RWPE1 (cell line): Measurements from ENCODE around the gene MEA1.

Experiments
- CTCF ChIA-PET: fragments of 350-600 bp; sonication (Branson Sonifier 250); formaldehyde crosslinking; extraction: SDS; loops from one replicate; lab custom pipeline; 2021; lab: Yijun Ruan, JAX
- POLR2A ChIA-PET: fragments of 400-600 bp; formaldehyde crosslinking; extraction: SDS; loops from one replicate; lab custom pipeline; 2020; ENCODE audit warnings: antibody characterized with exemption; ENCODE audit not compliant: low non-redundant PET; lab: Yijun Ruan, JAX
- DNase-seq: peaks from one replicate; pipeline ENCODE4 v3.0.0; 2012; ENCODE audit warnings: low spot score
- H3K27ac ChIP-seq: fragments of 450-650 bp; 2 replicates; pipeline ENCODE4 v1.5.1; 2017
- CTCF ChIP-seq: fragments of 450-650 bp; conservative IDR thresholded peaks from 2 replicates; pipeline ENCODE4 v1.5.1; 2017; ENCODE audit warnings: low read depth, mild to moderate bottlenecking

Gene MEA1

GRCh38 chr6:42981836-42982235 is 31.9 kb downstream of the MEA1 start:
- ChIA-PET CTCF (interaction anchor here (1.0 kb wide), 1 partner anchor 161 kb away, joined by 3 read pairs; no protein-coding TSS in a partner anchor), POLR2A (no interaction called here)
- DNase-seq = no peak
- no peak for TF ChIP-seq CTCF
- no peak overlapping the region for H3K27ac ChIP-seq

- DNase-seq = peak; percentile 74
- POLR2A ChIA-PET = interaction anchor here (0.5 to 2.0 kb wide), 4 partner anchors 35 to 264 kb away, joined by 4 to 6 read pairs (median 5); partner anchors contain the start of genes CUL7 and KLHDC3
- CTCF ChIA-PET = interaction anchor here (0.7 to 1.9 kb wide), 4 partner anchors 8 to 97 kb away, joined by 3 to 6 read pairs (median 3); no protein-coding TSS in a partner anchor
Measured at GRCh38 chr6:42979523-42980177, 34.1 kb downstream of the MEA1 start.

GRCh38 chr6:42978839-42979522 is 34.8 kb downstream of the MEA1 start, which contains the start of gene PEX6:
PEX6 (minus strand) TSS chr6:42979181; CDS start chr6:42979150, 31 bp downstream.
- peak; percentile 59 for DNase-seq

More at GRCh38 chr6:42979523-42980177, 34.1 kb downstream of the MEA1 start:
- TF ChIP-seq CTCF = no peak
- peak overlapping the region; percentile 94 for H3K27ac ChIP-seq

GRCh38 chr6:42978487-42978838 is 35.3 kb downstream of the MEA1 start:
- peak overlapping the region; percentile 94 for H3K27ac ChIP-seq
- CTCF ChIA-PET = interaction anchor here (0.6 to 1.9 kb wide), 3 partner anchors 9 to 211 kb away, joined by 3 to 6 read pairs (median 3); no protein-coding TSS in a partner anchor
- POLR2A ChIA-PET = interaction anchor here (0.5 to 2.0 kb wide), 5 partner anchors 8 to 808 kb away, joined by 4 to 9 read pairs (median 6); partner anchors contain the start of genes CNPY3, CUL7 and KLHDC3
- DNase-seq = peak; percentile 38
- no peak for TF ChIP-seq CTCF

More at GRCh38 chr6:42978839-42979522, 34.8 kb downstream of the MEA1 start, which contains the start of gene PEX6:
- TF ChIP-seq CTCF = no peak
- ChIA-PET POLR2A (interaction anchor here (0.5 to 2.0 kb wide), 7 partner anchors 8 to 808 kb away, joined by 4 to 9 read pairs (median 6); partner anchors contain the start of genes CNPY3, CUL7 and KLHDC3), CTCF (interaction anchor here (0.6 to 1.9 kb wide), 4 partner anchors 8 to 210 kb away, joined by 3 to 6 read pairs (median 3); no protein-coding TSS in a partner anchor)
- H3K27ac ChIP-seq = peak within 1 kb of the TSS; percentile 94

- H3K27ac ChIP-seq = peak overlapping the region; percentile 34; the same call in 1 of the 2 replicates
- TF ChIP-seq CTCF = no peak
- DNase-seq = no peak
- POLR2A ChIA-PET = interaction anchor here (0.6 to 1.4 kb wide), 3 partner anchors 9 to 79 kb away, joined by 3 to 7 read pairs (median 3); partner anchors contain the start of genes CNPY3 and CUL7
- CTCF ChIA-PET = no interaction called here
Measured at GRCh38 chr6:42974919-42975505, 38.7 kb downstream of the MEA1 start.
